ENCODE measurements around the gene DPYSL4.

Gene DPYSL4

DNA sequence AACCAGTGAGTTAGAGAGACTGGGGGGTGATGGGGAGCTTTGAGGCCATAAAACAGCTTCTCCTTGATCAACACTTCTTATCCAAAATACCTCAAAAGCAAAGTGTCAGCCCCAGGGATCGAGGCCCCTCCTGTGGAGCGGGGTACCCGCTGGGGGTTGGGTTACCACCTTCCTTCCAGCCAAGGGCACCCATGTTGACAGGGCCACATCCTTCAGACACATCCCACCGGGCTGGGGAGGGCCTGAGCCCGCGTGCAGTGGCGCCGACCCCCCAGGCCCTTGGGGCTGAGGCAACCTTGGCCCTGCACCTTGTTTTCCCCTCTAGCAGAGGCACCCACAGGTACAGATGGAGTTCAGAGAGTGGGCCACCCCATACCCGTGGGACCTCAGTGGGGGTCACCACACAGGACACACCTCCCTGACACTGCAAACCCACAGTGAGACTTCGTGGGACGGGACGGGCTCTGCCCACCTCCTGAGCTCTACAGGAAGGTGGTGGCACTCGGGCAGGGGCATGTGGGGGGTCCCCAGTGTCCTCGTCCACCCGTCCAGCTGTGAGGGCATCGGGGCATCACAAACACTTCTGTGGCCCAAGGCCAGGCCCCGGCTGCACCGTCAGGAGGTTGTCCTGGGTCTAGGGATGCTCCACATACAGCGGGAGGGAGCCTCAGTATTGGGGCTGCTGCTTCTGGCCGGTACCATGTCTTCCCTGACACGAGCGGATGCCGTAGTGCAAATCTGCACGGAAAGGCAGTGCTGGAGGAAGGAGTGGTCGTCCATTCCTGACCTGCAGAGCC is 10.7 kb downstream of the DPYSL4 start:
- DNase-seq, result no peak

DNA sequence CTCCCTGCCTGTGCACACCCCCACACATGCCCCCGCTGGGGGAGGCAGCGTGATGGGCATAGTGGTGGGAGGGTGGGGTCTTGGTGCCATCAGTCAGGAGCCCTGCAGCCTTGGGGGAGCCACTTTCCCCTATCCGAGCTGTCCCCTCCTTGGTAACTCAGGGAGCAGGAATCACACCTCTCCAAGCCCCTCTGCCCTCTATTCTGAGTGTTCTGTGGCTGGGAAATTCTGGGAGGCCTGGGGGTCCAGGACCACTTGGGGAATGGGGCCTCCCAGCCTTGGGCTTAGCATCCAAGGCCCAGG is 11.3 kb downstream of the DPYSL4 start:
- no peak for DNase-seq

- no peak for DNase-seq
Observed at GRCh38 chr10:132198381-132199181, 11.8 kb downstream of the DPYSL4 start.

GRCh38 chr10:132199268-132199853 is 12.6 kb downstream of the DPYSL4 start:
- DNase-seq, result no peak

GRCh38 chr10:132199854-132200311 is 13.1 kb downstream of the DPYSL4 start:
- DNase-seq, result no peak

DNA sequence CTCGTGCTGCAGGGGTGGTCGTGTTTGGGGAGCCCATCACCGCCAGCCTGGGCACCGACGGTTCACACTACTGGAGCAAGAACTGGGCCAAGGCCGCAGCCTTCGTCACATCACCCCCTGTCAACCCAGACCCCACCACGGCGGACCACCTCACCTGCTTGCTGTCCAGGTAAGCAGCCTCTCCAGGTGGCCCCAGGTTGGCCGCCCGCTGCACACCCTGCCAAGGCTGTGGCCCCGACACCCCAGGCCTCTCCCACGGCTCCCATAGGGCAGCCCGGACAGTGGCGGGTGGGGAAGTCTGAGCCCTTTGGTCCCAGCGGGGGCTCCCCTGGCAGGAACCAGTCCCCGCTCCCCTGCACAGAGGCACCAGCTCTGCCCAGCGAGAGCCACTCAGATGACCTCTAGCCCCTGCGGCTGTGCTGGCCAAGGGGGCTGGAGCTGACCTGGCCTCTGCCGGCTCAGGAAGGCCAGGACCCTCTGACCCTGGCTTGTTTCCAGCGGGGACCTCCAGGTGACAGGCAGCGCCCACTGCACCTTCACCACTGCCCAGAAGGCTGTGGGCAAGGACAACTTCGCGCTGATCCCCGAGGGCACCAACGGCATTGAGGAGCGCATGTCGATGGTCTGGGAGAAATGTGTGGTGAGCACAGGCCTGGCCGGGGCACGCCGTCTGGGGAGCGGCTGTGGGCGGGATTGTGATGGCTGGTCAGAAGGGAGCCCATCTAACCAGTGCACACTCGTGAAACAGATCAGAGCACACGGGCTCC is 13.8 kb downstream of the DPYSL4 start:
- no peak for DNase-seq

DNA sequence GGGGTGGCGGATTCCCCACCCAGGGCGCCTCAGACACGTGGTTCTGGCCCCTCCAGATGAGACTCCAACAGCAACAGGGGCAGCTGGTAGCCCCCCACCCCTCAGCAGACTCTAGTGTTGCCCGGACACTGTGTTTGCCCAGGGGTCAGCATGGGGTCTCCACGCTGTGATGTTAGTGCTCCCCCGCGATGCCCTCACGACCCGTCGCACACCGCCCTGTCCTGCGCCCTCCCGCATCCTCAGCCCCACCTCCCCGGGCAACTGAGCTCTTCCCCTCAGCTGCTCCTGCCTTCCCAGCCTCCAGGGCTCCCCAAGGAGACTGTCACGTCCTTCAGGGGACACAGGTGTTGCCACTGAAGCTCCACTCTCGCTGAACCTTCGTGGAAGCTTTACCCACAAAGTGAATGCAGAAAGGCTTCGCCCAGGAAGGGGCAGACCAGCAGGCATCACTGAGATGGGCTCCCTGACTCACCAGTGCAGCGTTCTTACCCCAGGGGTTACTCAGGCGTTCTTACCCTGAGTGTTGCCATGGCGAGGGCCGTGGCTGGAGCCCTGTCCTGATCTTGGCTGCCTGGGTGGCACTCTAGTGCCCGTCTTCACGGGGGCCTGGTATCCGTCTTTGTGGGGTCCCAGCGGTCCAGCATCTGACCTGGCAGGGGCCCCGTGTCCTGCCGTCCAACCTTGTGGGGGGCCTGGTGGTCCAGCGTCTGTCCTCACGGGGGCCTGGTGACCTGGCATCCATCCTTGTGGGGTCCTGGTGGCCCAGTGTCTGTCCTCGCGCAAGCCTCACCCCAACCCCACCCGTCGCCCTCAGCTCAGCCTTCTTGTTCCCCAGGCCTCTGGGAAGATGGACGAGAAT is 14.6 kb downstream of the DPYSL4 start:
- no peak for DNase-seq

DNA sequence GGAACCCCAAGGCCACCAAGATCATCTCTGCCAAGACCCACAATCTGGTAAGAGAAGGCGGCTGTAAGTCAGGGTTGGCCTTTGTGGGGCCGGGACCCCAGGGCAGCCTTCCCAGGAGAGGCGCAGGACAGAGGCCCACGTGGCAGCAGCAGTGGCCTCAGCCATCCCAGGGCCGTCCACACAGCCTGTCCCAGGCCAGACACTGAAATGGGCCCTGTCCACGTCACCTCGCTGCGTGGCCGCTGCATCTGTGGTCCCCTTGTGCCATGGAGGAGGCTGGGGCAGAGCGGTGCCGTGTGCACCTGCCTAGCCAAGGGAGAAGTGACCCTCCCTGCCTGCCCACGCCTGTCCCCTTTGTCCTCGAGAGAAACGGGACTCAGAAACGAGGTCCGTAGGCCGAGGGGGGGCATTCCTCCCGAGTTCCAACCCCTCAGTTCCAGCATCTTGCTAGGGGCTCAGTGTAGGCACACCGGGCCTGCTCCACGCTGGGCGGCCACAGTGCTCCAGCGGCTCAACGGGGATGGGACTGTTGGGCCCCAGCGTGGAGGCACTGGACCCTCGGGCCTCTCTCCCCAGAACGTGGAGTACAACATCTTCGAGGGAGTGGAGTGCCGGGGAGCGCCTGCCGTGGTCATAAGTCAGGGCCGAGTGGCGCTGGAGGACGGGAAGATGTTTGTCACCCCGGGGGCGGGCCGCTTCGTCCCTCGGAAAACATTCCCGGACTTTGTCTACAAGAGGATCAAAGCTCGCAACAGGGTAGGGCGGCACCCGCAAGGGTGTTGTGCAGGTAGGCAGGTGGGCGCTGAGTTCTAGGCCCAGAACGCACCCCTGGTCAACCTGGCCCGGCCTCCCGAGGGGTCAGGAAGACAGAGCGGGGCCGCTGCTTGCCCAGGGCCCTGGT is 15.6 kb downstream of the DPYSL4 start:
- no peak for DNase-seq

DNA sequence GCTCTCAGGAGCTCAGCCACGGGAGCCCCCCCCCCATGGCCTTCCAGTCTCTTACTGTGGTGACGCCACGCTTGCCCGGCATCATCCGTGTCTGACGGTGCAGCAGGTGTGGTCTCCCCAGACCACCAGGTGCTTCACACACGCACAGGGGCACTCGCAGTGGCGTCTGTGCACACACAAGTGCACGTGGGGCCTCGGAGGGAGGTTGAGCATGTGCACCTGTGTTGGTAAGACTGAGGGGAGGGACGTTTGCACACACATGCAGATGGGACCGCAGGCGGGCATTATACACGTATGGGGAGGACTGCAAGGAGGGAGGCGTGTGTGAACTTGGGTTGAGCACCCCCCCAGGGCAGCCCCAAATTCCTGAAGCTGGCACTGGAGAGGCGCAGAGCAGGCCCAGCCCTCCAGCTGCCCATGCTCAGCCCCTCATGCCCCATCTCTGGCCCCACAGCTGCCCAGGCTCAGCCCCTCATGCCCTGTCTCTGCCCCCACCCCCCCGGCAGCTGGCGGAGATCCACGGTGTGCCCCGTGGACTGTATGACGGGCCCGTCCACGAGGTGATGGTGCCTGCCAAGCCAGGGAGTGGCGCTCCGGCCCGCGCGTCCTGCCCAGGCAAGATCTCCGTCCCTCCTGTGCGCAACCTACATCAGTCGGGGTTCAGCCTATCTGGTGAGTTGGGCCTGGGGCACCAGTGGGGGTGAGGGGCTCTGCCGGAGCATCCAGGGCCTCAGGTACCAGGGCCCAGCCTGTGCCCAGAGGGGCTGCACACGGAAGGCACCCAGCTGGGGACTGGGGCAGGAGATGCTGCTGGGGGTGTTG is 16.7 kb downstream of the DPYSL4 start:
- no peak for DNase-seq

GRCh38 chr10:132204078-132204780 is 17.5 kb downstream of the DPYSL4 start:
- DNase-seq, result no peak

- DNase-seq, result no peak
Observed at GRCh38 chr10:132204781-132205473, 18.2 kb downstream of the DPYSL4 start.

- no peak for DNase-seq
Observed at GRCh38 chr10:132205650-132206376, 19.1 kb downstream of the DPYSL4 start.

- no peak for DNase-seq
Observed at GRCh38 chr10:132206377-132206745, 19.6 kb downstream of the DPYSL4 start.

- DNase-seq, result no peak
Observed at GRCh38 chr10:132206806-132207535, 20.2 kb downstream of the DPYSL4 start.

- DNase-seq, result no peak
Observed at GRCh38 chr10:132207536-132208461, 21.1 kb downstream of the DPYSL4 start.

GRCh38 chr10:132208462-132209050 is 21.8 kb downstream of the DPYSL4 start:
- no peak for DNase-seq
